CD4-positive, alpha-beta T cell (primary cell): ENCODE measurements around the gene LAGE3. TPM values are rescaled to one million over a fixed set of nuclear protein-coding genes. Genes with fewer than 3 reads are reported as not detected.
A peak's percentile ranks its signal among the peaks of the same experiment; 100 is the strongest.

Source experiments
- ATAC-seq: fragments of 200-7000 bp; cut with Tn5 transposase; one replicate; pipeline ENCODE4 v1.10.0; 2022; ENCODE audit warnings: mild to moderate bottlenecking; ENCODE audit not compliant: poor library complexity
- CTCF ChIA-PET: fragments of 350-600 bp; sonication (Branson Sonifier 250); formaldehyde crosslinking; loops from one replicate; lab custom pipeline; 2021; ENCODE audit warnings: antibody characterized with exemption, inconsistent platforms; lab: Charles Lee
- POLR2A ChIA-PET: fragments of 350-600 bp; sonication (Branson Sonifier 250); formaldehyde crosslinking; loops from one replicate; lab custom pipeline; 2021; ENCODE audit warnings: antibody characterized with exemption, inconsistent platforms; lab: Charles Lee
- DNase-seq, 14 experiments: peaks; one replicate each; pipeline ENCODE4 v3.0.0-alpha.2; 2013 to 2020; ENCODE audit warnings: mixed read lengths in 2 of 14
- H3K27ac ChIP-seq, 2 donors: one replicate each; pipeline versions ENCODE4 v1.5.1 to v1.7.0; 2013; ENCODE audit warnings: low read length in 2 of 2, low read depth in 1 of 2, mild to moderate bottlenecking in 1 of 2
- H3K27me3 ChIP-seq, 2 experiments: 1 replicate in 1 of 2; 2 replicates in 1 of 2; pipeline versions ENCODE4 v1.6.1 to v1.7.0; 2013; ENCODE audit warnings: low read length in 2 of 2, control low read depth in 1 of 2, mild to moderate bottlenecking in 1 of 2, moderate library complexity in 1 of 2; ENCODE audit not compliant: insufficient read depth in 2 of 2, control insufficient read depth in 1 of 2
- H3K36me3 ChIP-seq: one replicate; pipeline ENCODE4 v1.6.1; 2013; ENCODE audit warnings: low read length, control low read depth; ENCODE audit not compliant: insufficient read depth
- H3K4me1 ChIP-seq: one replicate; pipeline ENCODE4 v1.6.1; 2013; ENCODE audit warnings: low read length, control low read depth; ENCODE audit not compliant: insufficient read depth
- H3K4me3 ChIP-seq: one replicate; pipeline ENCODE4 v1.5.1; 2013; ENCODE audit warnings: mild to moderate bottlenecking, low read length, moderate library complexity
- H3K9me3 ChIP-seq, 2 experiments: 1 replicate in 1 of 2; 2 replicates in 1 of 2; pipeline versions ENCODE4 v1.6.1 to v1.7.0; 2013; ENCODE audit warnings: low read length in 2 of 2, mild to moderate bottlenecking in 2 of 2, control low read depth in 1 of 2, moderate library complexity in 1 of 2; ENCODE audit not compliant: control insufficient read depth in 1 of 2, insufficient read depth in 1 of 2
- H3K27ac Mint-ChIP-seq: one replicate; pipeline ENCODE4 v1.8.0; 2020; ENCODE audit warnings: mixed read lengths
- H3K27me3 Mint-ChIP-seq: one replicate; pipeline ENCODE4 v1.8.0; 2021; ENCODE audit warnings: mixed read lengths
- H3K36me3 Mint-ChIP-seq: one replicate; pipeline ENCODE4 v1.8.0; 2021; ENCODE audit warnings: low read depth, mixed read lengths
- H3K4me1 Mint-ChIP-seq: one replicate; pipeline ENCODE4 v1.8.0; 2021; ENCODE audit warnings: low read depth, mixed read lengths
- H3K4me3 Mint-ChIP-seq: one replicate; pipeline ENCODE4 v1.8.0; 2020; ENCODE audit warnings: mild to moderate bottlenecking, mixed read lengths
- H3K9me3 Mint-ChIP-seq: one replicate; pipeline ENCODE4 v1.8.0; 2020; ENCODE audit warnings: mixed read lengths
- CTCF ChIP-seq: fragments of 200-600 bp; IDR thresholded peaks from one replicate; pipeline ENCODE4 v1.8.0; 2022; ENCODE audit warnings: antibody characterized with exemption, mild to moderate bottlenecking
- intact Hi-C, 2 experiments: fragments of 100-400 bp; cut with DNase I in 1 of 2; cut with micrococcal nuclease in 1 of 2; formaldehyde crosslinking; loops; one replicate each; pipeline versions ENCODE4 v1.15.1 to v1.9.0; 2023 to 2025; cut with DNase I, micrococcal nuclease
- total RNA-seq, 174 experiments: library from RNA in 2 of 174; stranded (reverse) in 2 of 174; gene quantifications; one replicate each; pipeline ENCODE4 v1.2.3 and lab custom pipeline; 2021 to 2026

Gene LAGE3
- total RNA-seq, 2 experiments from 2014 or later: 5.7 to 6.6 TPM

DNA sequence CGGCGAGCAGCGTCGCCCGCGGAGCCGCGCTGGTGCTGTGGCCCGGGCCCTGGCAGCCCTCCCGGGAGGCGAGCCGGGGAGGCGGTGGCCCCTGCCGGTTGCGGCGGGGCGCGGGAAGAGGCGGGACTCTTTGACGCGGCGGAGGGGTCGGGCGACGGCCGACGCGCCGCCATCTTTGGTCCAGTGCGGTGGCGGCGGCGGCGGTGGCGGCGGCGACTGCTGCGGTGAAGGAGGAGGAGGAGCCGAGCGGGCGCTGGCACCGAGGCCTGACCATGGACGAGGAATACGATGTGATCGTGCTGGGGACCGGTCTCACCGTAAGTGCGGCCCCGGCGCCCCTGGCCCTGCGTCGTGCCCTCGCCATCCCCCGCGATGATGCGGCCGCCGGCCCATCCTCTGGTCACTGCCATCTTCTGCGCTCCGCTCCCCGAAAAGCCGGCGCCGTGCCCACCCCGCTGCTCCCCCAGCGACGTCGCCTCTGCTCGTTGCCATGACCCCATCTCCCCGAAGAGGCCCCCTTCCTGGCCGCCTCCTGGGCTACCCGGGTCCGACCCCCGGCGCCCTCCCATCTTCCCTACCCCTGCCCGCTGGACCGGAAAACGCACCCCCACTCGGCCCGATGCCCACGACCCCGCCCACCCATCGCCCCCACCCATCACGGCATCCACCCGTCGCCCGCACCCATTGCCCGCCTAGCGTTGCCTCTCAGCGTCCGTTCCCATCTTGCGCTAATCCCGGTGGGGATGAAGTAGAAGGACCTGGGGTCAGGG lies 41.9 kb downstream of the LAGE3 start, which contains the start of gene GDI1:
GDI1 (plus strand) TSS at position 172 of the 770 bp plus-strand sequence; CDS start at position 273, 101 bp downstream.
- H3K9me3 ChIP-seq: no peaks in the 10 kb centered on the region
- H3K27me3 ChIP-seq: no peaks in the 10 kb centered on the region
- no peaks in the 10 kb centered on the region for H3K27me3 Mint-ChIP-seq
- DNase-seq (peak; percentile 30 to 81 (median 50)), ATAC-seq (peak; percentile 54)
- CTCF ChIA-PET: no interaction called here
- H3K4me1 Mint-ChIP-seq: peaks cover 12% of the 10 kb centered on the region
- peaks cover 40% of the 10 kb centered on the region for H3K36me3 ChIP-seq
- H3K36me3 Mint-ChIP-seq: peaks cover 37% of the 10 kb centered on the region
- POLR2A ChIA-PET: no interaction called here
- intact Hi-C loops: loop anchor here (2.0 to 10.0 kb wide), 3 partner anchors 22 to 48 kb away; partner anchors contain the start of genes PLXNA3 (in 1 of the 2) and UBL4A (in 1 of the 2)
- no peaks in the 10 kb centered on the region for H3K9me3 Mint-ChIP-seq
- H3K27ac Mint-ChIP-seq: peak within 1 kb of the TSS; percentile 93
- H3K27ac ChIP-seq: peak within 1 kb of the TSS; percentile 64 to 72
- H3K4me1 ChIP-seq: peaks cover 46% of the 10 kb centered on the region
- no peak for TF ChIP-seq CTCF
- H3K4me3 ChIP-seq: peak within 1 kb of the TSS; percentile 59
- peak within 1 kb of the TSS; percentile 90 for H3K4me3 Mint-ChIP-seq

- H3K27me3 Mint-ChIP-seq: no peaks in the 10 kb centered on the region
- ATAC-seq (peak; percentile 77), DNase-seq (peak in 13 of 14 experiments; percentile 18 to 86 (median 52))
- ChIA-PET POLR2A (interaction anchor here (0.6 kb wide), 1 partner anchor 49 kb away, joined by 4 read pairs; no protein-coding TSS in a partner anchor), CTCF (no interaction called here)
- Histone ChIP-seq H3K27me3 (no peaks in the 10 kb centered on the region), H3K27ac (peak overlapping the region; percentile 64 to 72), H3K36me3 (peaks cover 43% of the 10 kb centered on the region), H3K4me3 (peak overlapping the region; percentile 53), H3K9me3 (no peaks in the 10 kb centered on the region), H3K4me1 (peaks cover 39% of the 10 kb centered on the region)
- peaks cover 5% of the 10 kb centered on the region for H3K4me1 Mint-ChIP-seq
- TF ChIP-seq CTCF: no peak
- no peaks in the 10 kb centered on the region for H3K9me3 Mint-ChIP-seq
- H3K27ac Mint-ChIP-seq: peak overlapping the region; percentile 93
- intact Hi-C loops: loop anchor here (2.0 to 10.0 kb wide), 3 partner anchors 22 to 48 kb away; partner anchors contain the start of genes PLXNA3 (in 1 of the 2) and UBL4A (in 1 of the 2)
- H3K36me3 Mint-ChIP-seq: peaks cover 31% of the 10 kb centered on the region
- peak overlapping the region; percentile 90 for H3K4me3 Mint-ChIP-seq
Observed at GRCh38 chrX:154436374-154436982, 42.6 kb downstream of the LAGE3 start.

GRCh38 chrX:154435171-154435733 lies 43.8 kb downstream of the LAGE3 start:
- H3K4me3 Mint-ChIP-seq: peak overlapping the region; percentile 45
- Histone ChIP-seq H3K36me3 (peaks cover 43% of the 10 kb centered on the region), H3K27me3 (no peaks in the 10 kb centered on the region), H3K4me1 (peaks cover 35% of the 10 kb centered on the region), H3K27ac (no peak overlapping the region), H3K4me3 (no peak overlapping the region), H3K9me3 (no peaks in the 10 kb centered on the region)
- intact Hi-C loops: loop anchor here in 1 of 2 experiments (10.0 kb wide), 1 partner anchor 50 kb away; the partner anchor contains the start of gene UBL4A
- POLR2A ChIA-PET: no interaction called here
- no peak for TF ChIP-seq CTCF
- no peaks in the 10 kb centered on the region for H3K27me3 Mint-ChIP-seq
- H3K9me3 Mint-ChIP-seq: no peaks in the 10 kb centered on the region
- no peak for ATAC-seq
- H3K27ac Mint-ChIP-seq: no peak overlapping the region
- CTCF ChIA-PET: no interaction called here
- no peak for DNase-seq
- peaks cover 11% of the 10 kb centered on the region for H3K4me1 Mint-ChIP-seq
- peaks cover 36% of the 10 kb centered on the region for H3K36me3 Mint-ChIP-seq
